ENCODE results near the gene HOXB1. TPM values are rescaled to one million over a fixed set of nuclear protein-coding genes. Genes with fewer than 3 reads are reported as not detected.

HOXB1 gene
- total and polyA plus RNA-seq, 2 donors (not counting 3 experiments of a cell fraction or from before 2014, with no cell fraction given) = not detected

DNA sequence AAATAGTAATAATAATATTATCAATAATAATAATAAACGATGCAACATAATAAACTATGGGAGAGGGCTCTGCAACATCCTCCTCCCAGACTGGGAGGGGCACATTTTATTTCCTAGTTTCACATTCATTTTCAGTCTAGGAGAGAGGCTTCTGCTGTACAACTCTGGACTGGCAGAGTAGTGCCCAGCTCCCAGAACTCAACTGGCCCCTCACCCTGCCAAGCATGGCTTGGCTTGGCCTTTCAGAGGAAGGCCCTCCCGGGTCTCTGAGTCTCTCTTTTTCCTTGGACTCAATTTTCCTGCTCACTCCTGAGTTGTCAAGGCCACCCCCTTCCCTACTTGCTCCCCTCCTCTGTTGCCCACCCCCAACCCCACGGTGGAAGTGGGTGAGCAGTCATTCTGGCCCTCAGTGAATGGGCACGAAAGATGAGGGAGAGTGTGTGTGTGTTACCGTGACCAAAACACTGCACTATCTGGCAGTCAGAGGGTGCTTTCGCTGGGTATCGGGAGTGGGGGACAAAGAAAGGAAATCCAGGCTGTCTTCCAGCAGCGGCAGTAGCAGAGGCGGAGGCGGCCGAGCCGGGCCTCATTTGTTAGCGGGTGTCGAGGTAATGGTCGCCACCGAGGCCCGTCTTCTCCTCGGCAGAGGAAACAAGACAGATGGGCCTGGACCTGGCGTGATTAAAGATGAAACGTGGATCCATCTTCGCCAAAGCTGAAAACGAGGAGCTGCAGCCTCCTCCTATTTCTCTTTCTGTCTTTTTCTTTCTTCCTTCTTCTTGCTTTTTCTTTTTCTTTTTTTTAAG lies 45.1 kb upstream of the HOXB1 start:
- no peaks in the 10 kb centered on the region for H4K20me1 ChIP-seq (replicated peaks; ENCODE audit: control insufficient read depth, extremely low read depth, insufficient read depth, low read length)
- H3K9me1 ChIP-seq (replicated peaks; ENCODE audit: control insufficient read depth, extremely low read depth, insufficient read depth, low read length) = no peaks in the 10 kb centered on the region
- CTCF ChIA-PET = interaction anchor here (1.0 to 2.4 kb wide), 3 partner anchors 19 to 27 kb away, joined by 3 to 9 read pairs (median 4); no protein-coding TSS in a partner anchor
- peaks cover 79% of the 10 kb centered on the region for H3K4me1 ChIP-seq (ENCODE audit: control insufficient read depth, extremely low read depth, insufficient read depth, low read length)
- H3K79me2 ChIP-seq (ENCODE audit: control insufficient read depth, insufficient read depth, low read length) = peaks cover 93% of the 10 kb centered on the region
- no TSS peak for BruUV-seq (replicated peaks)
- dilution Hi-C loops (cut with MboI; ENCODE audit: extremely low pct_ligation_motif_present, low sequenced_read_pairs) = no loop called here
- H3K9ac ChIP-seq (replicated peaks; ENCODE audit: extremely low read depth, insufficient read depth, low read length) = peak overlapping the region; percentile 54
- TF ChIP-seq POLR2A (IDR thresholded peaks at IDR 0.05; ENCODE audit: low read depth, low read length) (no peak), MYC (IDR thresholded peaks at IDR 0.05; ENCODE audit: low read depth, low read length) (no peak), JUN (IDR thresholded peaks at IDR 0.05; ENCODE audit: borderline replicate concordance, insufficient read depth, insufficient read length, low read depth) (no peak), EZH2 (IDR thresholded peaks at IDR 0.05; ENCODE audit: borderline replicate concordance, low read depth, low read length, severe bottlenecking) (no peak), GATA2 (IDR thresholded peaks at IDR 0.05; ENCODE audit: insufficient read depth, insufficient read length, low read depth, low read length) (no peak), POLR2AphosphoS5 (IDR thresholded peaks at IDR 0.05; ENCODE audit: insufficient read depth, low read depth, low read length) (no peak), FOS (IDR thresholded peaks at IDR 0.05; ENCODE audit: borderline replicate concordance, insufficient read depth, low read length) (no peak)
- TF ChIP-seq, protein P1, sequence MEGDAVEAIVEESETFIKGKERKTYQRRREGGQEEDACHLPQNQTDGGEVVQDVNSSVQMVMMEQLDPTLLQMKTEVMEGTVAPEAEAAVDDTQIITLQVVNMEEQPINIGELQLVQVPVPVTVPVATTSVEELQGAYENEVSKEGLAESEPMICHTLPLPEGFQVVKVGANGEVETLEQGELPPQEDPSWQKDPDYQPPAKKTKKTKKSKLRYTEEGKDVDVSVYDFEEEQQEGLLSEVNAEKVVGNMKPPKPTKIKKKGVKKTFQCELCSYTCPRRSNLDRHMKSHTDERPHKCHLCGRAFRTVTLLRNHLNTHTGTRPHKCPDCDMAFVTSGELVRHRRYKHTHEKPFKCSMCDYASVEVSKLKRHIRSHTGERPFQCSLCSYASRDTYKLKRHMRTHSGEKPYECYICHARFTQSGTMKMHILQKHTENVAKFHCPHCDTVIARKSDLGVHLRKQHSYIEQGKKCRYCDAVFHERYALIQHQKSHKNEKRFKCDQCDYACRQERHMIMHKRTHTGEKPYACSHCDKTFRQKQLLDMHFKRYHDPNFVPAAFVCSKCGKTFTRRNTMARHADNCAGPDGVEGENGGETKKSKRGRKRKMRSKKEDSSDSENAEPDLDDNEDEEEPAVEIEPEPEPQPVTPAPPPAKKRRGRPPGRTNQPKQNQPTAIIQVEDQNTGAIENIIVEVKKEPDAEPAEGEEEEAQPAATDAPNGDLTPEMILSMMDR (IDR thresholded peaks at IDR 0.05; ENCODE audit: extremely low read depth in 1 of 2, insufficient read depth in 1 of 2, low read depth in 1 of 2, low read length in 2 of 2) = no peak
- TF ChIP-seq, protein P2, sequence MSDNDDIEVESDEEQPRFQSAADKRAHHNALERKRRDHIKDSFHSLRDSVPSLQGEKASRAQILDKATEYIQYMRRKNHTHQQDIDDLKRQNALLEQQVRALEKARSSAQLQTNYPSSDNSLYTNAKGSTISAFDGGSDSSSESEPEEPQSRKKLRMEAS (IDR thresholded peaks at IDR 0.05; ENCODE audit: insufficient read depth, insufficient read length) = no peak
- H2AFZ ChIP-seq (ENCODE audit: low read depth, low read length) = no peak overlapping the region
- H3K36me3 ChIP-seq (ENCODE audit: control insufficient read depth in 2 of 2, extremely low read depth in 1 of 2, insufficient read depth in 2 of 2, low read length in 2 of 2) = peaks cover 0 to 3% of the 10 kb centered on the region in 2 experiments
- peak overlapping the region; percentile 9 to 69 (median 46) for H3K4me3 ChIP-seq (replicated peaks in 1 of 3; ENCODE audit: insufficient read depth in 1 of 3, low read depth in 1 of 3, low read length in 3 of 3)
- DNase-seq (ENCODE audit: low read depth, low spot score) (peak; percentile 65), FAIRE-seq (peak; percentile 47)
- H3K27ac ChIP-seq (ENCODE audit: insufficient read depth, low read depth, low read length) = peak overlapping the region; percentile 66
- H3K4me2 ChIP-seq (ENCODE audit: insufficient read depth, low read length) = peak overlapping the region; percentile 81
- POLR2A ChIA-PET = no interaction called here
- H3K9me3 ChIP-seq (replicated peaks; ENCODE audit: control insufficient read depth, insufficient read depth, low read length) = no peaks in the 10 kb centered on the region
- intact Hi-C loops (cut with micrococcal nuclease) = loop anchor here (1.0 kb wide), 1 partner anchor 32 kb away; no protein-coding TSS in a partner anchor
- no peaks in the 10 kb centered on the region for H3K27me3 ChIP-seq (ENCODE audit: control insufficient read depth in 2 of 2, insufficient read depth in 2 of 2, low read length in 2 of 2)
